Measurements from ENCODE around the gene CRYBG1.
A peak's percentile ranks its signal among the peaks of the same experiment; 100 is the strongest.

Gene CRYBG1

GRCh38 chr6:106522562-106523250 is 162.2 kb downstream of the CRYBG1 start:
- H3K4me1 Mint-ChIP-seq (ENCODE audit: low read depth), result peaks cover 93% of the 10 kb centered on the region
- peak overlapping the region; percentile 83 for H3K4me3 Mint-ChIP-seq
- H3K27me3 Mint-ChIP-seq, result no peaks in the 10 kb centered on the region
- H3K9me3 Mint-ChIP-seq, result no peaks in the 10 kb centered on the region
- H3K27ac Mint-ChIP-seq, result peak overlapping the region; percentile 95
- H3K36me3 Mint-ChIP-seq (ENCODE audit: low read depth), result peaks cover 35% of the 10 kb centered on the region

DNA sequence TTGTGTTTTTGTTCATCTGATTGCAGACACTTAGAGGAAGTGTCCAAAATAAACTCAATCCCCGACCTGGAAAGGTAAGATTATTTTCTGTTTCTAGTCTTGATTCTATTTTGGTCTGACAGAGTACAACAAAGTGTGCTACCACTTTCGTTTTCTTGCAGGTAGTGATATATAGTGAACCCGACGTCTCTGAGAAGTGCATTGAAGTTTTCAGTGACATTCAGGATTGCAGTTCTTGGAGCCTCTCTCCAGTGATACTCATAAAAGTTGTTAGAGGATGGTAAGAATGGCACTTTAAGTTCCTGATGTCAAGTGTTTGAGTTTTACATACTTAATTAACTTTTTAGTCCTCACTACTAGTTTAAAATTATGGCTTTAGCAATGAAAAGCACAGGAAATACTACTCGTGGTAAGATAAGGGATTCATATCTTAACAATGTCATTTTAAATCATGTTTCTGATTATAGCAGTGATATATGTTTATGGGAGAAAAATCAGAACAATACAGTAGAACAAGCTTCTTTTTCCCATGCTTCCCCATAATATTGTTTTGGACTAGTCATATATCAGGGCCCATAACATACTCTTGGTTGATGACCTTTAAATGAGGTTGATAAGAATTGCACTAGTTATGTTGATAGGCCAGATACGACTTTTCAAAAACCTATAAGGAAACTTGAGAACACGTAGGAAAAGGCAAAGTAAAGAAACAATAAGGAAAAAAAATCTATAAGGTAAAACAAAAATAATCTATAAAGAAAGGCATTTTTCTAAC is 164.8 kb downstream of the CRYBG1 start:
- peaks cover 91% of the 10 kb centered on the region for H3K4me1 Mint-ChIP-seq (ENCODE audit: low read depth)
- H3K27me3 Mint-ChIP-seq, result no peaks in the 10 kb centered on the region
- H3K9me3 Mint-ChIP-seq, result no peaks in the 10 kb centered on the region
- H3K4me3 Mint-ChIP-seq, result peak overlapping the region; percentile 83
- H3K36me3 Mint-ChIP-seq (ENCODE audit: low read depth), result peaks cover 46% of the 10 kb centered on the region
- peak overlapping the region; percentile 95 for H3K27ac Mint-ChIP-seq

DNA sequence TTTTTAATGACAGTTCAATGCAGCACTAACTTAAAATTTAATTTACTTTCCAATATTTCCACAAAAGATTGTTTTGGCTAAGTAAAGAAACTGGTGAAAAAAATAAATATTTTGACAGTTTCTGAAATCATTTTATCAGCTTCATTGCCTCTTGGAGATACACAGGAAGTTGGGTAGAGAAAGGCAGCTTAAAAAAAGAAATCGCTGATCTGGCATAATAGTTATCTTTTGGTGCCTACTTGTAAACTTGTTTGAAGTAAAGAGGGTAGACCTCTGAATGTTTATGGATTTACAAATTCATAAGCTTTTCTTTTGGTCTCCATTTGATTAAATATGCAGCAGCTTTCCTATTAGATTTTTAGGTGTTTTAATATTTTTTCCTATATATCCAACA is 165.4 kb downstream of the CRYBG1 start:
- Mint-ChIP-seq H3K9me3 (no peaks in the 10 kb centered on the region), H3K4me1 (ENCODE audit: low read depth) (peaks cover 90% of the 10 kb centered on the region), H3K27me3 (no peaks in the 10 kb centered on the region), H3K4me3 (peak overlapping the region; percentile 83), H3K36me3 (ENCODE audit: low read depth) (peaks cover 46% of the 10 kb centered on the region), H3K27ac (peak overlapping the region; percentile 95)

- Mint-ChIP-seq H3K4me1 (ENCODE audit: low read depth) (peaks cover 87% of the 10 kb centered on the region), H3K36me3 (ENCODE audit: low read depth) (peaks cover 51% of the 10 kb centered on the region), H3K9me3 (no peaks in the 10 kb centered on the region), H3K4me3 (no peak overlapping the region), H3K27me3 (no peaks in the 10 kb centered on the region), H3K27ac (peak overlapping the region; percentile 28)
These were observed 166.6 kb downstream of the CRYBG1 start for GRCh38 chr6:106527117-106527516.

DNA sequence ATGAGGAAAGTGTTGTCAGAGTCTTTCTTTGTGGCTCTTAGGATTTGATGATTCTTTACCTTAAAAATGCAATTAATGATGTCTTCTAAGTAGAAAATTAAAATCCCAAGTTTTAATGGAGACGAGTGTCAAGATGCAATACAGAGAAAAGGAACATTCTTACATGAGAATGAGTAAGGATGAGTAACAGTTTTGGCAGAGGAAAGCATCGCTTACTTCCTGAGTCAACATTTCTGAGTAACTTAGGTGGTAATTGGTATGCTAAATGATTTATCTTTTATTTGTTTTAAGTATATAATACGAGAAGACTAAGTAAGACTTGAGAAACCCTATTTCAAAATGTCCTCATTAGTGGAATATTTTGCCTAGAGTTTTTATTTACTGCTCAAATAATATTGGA is 167.5 kb downstream of the CRYBG1 start:
- Mint-ChIP-seq H3K4me1 (ENCODE audit: low read depth) (peaks cover 87% of the 10 kb centered on the region), H3K27ac (peak overlapping the region; percentile 95), H3K4me3 (peak overlapping the region; percentile 38), H3K27me3 (no peaks in the 10 kb centered on the region), H3K36me3 (ENCODE audit: low read depth) (peaks cover 59% of the 10 kb centered on the region), H3K9me3 (no peaks in the 10 kb centered on the region)

DNA sequence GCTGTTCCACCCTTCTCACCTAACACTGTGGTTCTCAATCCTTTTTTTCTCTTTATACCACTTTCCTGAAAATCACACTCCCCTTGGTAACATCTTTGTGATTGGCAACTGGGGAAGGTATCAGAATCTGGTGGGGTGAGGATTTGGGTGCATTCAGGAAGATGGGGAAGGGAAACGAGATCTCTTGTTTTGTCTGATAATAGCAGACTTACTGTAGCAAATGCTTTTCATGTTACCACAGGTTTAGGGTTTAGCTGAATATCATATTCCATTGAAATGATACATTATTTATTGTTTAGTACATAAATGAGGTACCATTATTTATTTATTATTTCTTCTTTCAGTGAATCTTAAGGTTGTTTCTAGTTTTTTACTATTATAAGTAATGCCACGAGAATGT is 168.0 kb downstream of the CRYBG1 start:
- Mint-ChIP-seq H3K27ac (peak overlapping the region; percentile 95), H3K9me3 (no peaks in the 10 kb centered on the region), H3K4me1 (ENCODE audit: low read depth) (peaks cover 87% of the 10 kb centered on the region), H3K4me3 (peak overlapping the region; percentile 38), H3K27me3 (no peaks in the 10 kb centered on the region), H3K36me3 (ENCODE audit: low read depth) (peaks cover 65% of the 10 kb centered on the region)

- peak overlapping the region; percentile 34 for H3K27ac Mint-ChIP-seq
- no peak overlapping the region for H3K4me3 Mint-ChIP-seq
- peaks cover 87% of the 10 kb centered on the region for H3K4me1 Mint-ChIP-seq (ENCODE audit: low read depth)
- no peaks in the 10 kb centered on the region for H3K27me3 Mint-ChIP-seq
- H3K36me3 Mint-ChIP-seq (ENCODE audit: low read depth), result peaks cover 67% of the 10 kb centered on the region
- H3K9me3 Mint-ChIP-seq, result no peaks in the 10 kb centered on the region
These were observed 168.9 kb downstream of the CRYBG1 start for GRCh38 chr6:106529438-106529837.

DNA sequence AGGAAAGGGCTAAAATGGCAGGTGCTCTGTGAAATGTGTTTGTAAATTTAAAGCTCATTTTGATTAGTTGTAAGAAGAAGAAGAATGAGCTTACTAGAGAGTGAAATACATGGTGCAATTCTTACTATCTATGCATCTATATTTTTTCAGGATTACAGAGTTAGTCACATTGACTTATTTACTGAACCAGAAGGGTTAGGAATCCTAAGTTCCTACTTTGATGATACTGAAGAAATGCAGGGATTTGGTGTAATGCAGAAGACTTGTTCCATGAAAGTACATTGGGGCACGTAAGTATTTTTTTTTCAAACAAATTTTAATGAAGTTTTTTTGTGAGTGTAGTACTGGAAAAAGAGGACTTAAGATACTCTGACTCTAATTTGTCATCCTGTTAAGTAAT is 169.5 kb downstream of the CRYBG1 start:
- Mint-ChIP-seq H3K27ac (no peak overlapping the region), H3K4me1 (ENCODE audit: low read depth) (peaks cover 88% of the 10 kb centered on the region), H3K4me3 (no peak overlapping the region), H3K27me3 (no peaks in the 10 kb centered on the region), H3K36me3 (ENCODE audit: low read depth) (peaks cover 68% of the 10 kb centered on the region), H3K9me3 (no peaks in the 10 kb centered on the region)

DNA sequence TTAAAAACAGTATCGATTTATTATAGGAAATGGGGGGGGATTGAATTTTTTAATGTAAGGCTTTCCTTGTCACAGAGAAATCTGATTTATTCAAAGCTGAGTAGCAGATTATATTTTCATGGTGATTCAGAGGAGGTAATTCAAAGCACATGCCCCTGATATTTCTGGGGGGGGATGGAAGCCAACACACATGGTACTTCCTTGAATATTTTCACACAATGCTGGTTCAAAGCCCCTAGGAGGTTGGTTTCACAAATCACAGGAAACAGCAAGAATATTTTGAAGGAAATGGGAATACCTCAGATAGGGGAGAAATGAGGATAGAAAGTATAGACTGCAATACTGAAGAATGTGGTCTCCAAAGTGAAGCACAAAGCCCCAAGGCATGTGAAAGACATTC is 170.0 kb downstream of the CRYBG1 start:
- H3K27me3 Mint-ChIP-seq, result no peaks in the 10 kb centered on the region
- peaks cover 88% of the 10 kb centered on the region for H3K4me1 Mint-ChIP-seq (ENCODE audit: low read depth)
- H3K9me3 Mint-ChIP-seq, result no peaks in the 10 kb centered on the region
- no peak overlapping the region for H3K27ac Mint-ChIP-seq
- H3K4me3 Mint-ChIP-seq, result no peak overlapping the region
- peaks cover 68% of the 10 kb centered on the region for H3K36me3 Mint-ChIP-seq (ENCODE audit: low read depth)

DNA sequence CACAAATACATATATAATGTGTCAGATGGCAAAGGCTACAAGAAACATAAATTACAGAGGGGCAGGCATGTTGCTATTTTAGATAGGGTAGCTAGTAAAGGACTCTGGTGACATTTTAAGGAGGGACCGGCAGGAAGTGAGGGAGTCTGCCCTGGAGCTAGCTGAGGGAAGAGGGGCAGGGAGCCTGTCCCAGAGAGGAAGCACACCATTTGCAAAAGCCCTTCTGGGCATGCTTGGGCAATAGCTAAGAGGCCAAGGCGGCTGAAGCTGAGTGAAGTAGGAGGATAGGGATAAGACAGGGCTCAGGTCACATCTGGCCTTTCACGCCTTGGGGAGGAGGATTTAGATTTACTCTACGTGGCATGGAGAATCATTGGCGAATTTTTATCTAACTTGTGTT is 172.5 kb downstream of the CRYBG1 start:
- Mint-ChIP-seq H3K9me3 (no peaks in the 10 kb centered on the region), H3K27ac (peak overlapping the region; percentile 74), H3K4me1 (ENCODE audit: low read depth) (peaks cover 87% of the 10 kb centered on the region), H3K4me3 (no peak overlapping the region), H3K27me3 (no peaks in the 10 kb centered on the region), H3K36me3 (ENCODE audit: low read depth) (peaks cover 75% of the 10 kb centered on the region)

GRCh38 chr6:106534004-106534403 is 173.5 kb downstream of the CRYBG1 start:
- Mint-ChIP-seq H3K36me3 (ENCODE audit: low read depth) (peaks cover 71% of the 10 kb centered on the region), H3K27me3 (no peaks in the 10 kb centered on the region), H3K9me3 (no peaks in the 10 kb centered on the region), H3K4me3 (peak overlapping the region; percentile 41), H3K4me1 (ENCODE audit: low read depth) (peaks cover 90% of the 10 kb centered on the region), H3K27ac (peak overlapping the region; percentile 86)

- H3K9me3 Mint-ChIP-seq, result no peaks in the 10 kb centered on the region
- H3K27me3 Mint-ChIP-seq, result no peaks in the 10 kb centered on the region
- H3K4me1 Mint-ChIP-seq (ENCODE audit: low read depth), result peaks cover 91% of the 10 kb centered on the region
- peaks cover 67% of the 10 kb centered on the region for H3K36me3 Mint-ChIP-seq (ENCODE audit: low read depth)
- peak overlapping the region; percentile 41 for H3K4me3 Mint-ChIP-seq
- peak overlapping the region; percentile 86 for H3K27ac Mint-ChIP-seq
These were observed 174.1 kb downstream of the CRYBG1 start for GRCh38 chr6:106534564-106534982.

DNA sequence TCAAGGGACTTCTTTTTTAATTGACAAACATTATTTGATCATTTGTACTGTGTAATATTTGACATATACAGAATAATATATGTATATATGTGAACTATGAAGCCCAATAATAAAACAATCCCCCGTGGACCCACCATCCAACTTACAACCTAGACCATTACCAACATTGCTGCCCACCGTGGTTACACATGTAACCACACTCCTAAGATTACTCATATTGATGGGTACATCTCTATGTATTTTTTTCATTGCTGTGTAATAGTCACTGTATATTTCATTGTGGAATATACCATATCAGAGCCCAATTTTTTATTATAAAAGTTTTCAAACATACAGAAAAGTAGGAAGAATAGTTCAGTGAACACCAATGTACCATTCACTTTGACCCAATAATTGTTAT is 174.5 kb downstream of the CRYBG1 start:
- Mint-ChIP-seq H3K4me3 (peak overlapping the region; percentile 41), H3K27ac (peak overlapping the region; percentile 86), H3K4me1 (ENCODE audit: low read depth) (peaks cover 91% of the 10 kb centered on the region), H3K27me3 (no peaks in the 10 kb centered on the region), H3K36me3 (ENCODE audit: low read depth) (peaks cover 67% of the 10 kb centered on the region), H3K9me3 (no peaks in the 10 kb centered on the region)

- Mint-ChIP-seq H3K36me3 (ENCODE audit: low read depth) (peaks cover 66% of the 10 kb centered on the region), H3K4me3 (peak overlapping the region; percentile 48), H3K9me3 (no peaks in the 10 kb centered on the region), H3K27ac (peak overlapping the region; percentile 88), H3K4me1 (ENCODE audit: low read depth) (peaks cover 89% of the 10 kb centered on the region), H3K27me3 (no peaks in the 10 kb centered on the region)
These were observed 175.8 kb downstream of the CRYBG1 start for GRCh38 chr6:106536357-106536756.

DNA sequence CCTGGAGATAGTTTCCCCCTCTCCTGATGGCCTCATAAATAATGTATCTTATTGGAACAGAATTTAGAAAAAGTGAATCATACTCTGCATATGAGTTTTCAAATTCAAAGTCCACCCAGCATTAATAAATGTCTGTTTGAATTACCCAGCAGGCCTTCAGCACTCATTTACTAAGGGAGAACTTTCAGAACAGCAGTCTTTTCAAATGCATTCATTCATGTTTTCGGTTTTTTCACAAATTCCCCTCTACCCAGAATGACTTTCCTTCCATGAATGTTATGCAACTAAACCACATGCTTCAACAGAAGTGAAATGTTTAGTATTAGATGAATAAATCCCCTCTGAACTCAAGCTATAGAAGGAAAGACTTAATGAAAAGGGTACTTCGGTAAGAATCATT is 176.3 kb downstream of the CRYBG1 start:
- Mint-ChIP-seq H3K9me3 (no peaks in the 10 kb centered on the region), H3K4me1 (ENCODE audit: low read depth) (peaks cover 86% of the 10 kb centered on the region), H3K4me3 (peak overlapping the region; percentile 68), H3K36me3 (ENCODE audit: low read depth) (peaks cover 65% of the 10 kb centered on the region), H3K27me3 (no peaks in the 10 kb centered on the region), H3K27ac (peak overlapping the region; percentile 88)
